GM21515 (cell line): ENCODE data around the gene CIAO2B.

Experiments
- ATAC-seq: cut with Tn5 transposase; IDR thresholded peaks from one replicate; pipeline ENCODE4 v1.9.1; 2021; ENCODE audit not compliant: unreplicated experiment

Gene CIAO2B

DNA sequence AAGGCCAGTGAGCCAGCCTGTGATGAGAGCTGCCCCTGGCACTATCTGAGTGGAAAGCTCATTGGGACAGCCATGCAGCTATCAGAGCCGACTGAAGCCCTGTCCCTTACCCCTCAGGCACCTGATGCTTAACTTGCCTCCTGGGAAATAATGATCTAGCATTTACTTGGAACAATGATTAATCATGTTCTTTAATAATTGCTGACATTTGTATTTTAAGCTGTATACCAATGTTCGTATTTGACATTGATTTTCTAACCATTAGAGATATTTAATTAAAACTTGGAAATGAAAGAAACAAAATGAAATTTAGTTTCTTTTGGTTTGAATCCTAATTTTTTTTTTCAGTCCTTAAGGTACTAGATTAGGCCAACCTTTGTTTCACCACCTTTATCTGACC, 43.4 kb downstream of the CIAO2B start:
- ATAC-seq: no peak

DNA sequence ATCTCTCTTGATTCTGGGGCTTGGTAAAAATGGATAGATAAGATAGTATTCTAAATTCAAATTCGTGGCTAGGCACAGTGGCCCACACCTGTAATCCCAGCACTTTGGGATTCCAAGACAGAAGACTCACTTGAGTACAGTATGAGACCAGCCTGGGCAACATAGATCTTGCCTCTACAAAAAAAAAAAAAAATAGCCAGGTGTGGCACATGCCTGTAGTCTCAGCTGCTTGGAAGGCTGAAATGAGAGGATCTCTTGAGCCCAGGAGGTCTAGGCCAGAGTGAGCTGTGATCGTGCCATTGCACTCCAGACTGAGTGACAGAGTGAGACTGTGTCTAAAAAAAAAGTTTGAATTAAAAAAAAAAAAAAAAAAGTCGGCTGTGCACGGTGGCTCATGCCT, 44.6 kb downstream of the CIAO2B start:
- no peak for ATAC-seq

DNA sequence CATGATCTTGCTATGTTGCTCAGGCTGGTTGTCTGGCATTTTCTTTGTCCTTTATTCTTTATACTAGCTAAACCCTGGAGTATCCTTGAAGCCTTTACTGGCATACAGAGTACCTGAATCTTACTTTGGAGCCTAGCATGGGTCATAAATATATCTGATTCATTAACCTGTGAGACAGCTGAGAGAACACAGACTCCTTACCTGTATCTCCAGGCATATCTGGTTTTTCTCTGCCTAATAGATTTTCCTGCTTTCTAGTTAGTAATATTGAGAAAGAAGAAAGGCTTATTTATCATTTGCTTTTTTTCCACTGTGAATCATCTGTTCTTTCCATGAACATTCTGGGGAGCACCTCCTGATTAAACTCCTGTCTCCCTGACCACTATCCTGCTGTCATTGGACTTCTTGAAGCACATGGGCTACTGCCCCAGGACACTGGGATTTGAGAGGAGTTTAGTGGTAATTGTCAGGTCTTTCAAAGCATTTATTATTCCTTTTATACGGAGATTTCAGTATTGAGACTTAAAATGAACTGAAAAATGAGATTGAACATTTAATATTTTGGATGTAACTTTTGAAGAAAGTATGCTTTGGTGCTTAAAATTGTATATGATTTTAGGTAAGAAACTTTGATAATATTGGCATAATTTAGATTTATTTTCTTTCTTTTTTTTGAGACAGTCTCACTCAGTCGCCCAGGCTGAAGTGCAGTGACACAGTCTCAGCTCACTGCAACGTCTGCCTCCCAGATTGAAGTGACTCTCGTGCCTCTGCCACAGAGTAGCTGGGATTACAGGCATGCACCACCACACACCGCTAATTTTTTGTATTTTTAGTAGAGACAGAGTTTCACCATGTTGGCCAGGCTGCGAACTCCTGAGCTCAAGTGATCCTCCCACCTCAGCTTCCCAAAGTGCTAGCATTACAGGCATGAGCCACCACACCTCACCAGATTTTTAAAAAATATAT, 45.3 kb downstream of the CIAO2B start:
- ATAC-seq: no peak

DNA sequence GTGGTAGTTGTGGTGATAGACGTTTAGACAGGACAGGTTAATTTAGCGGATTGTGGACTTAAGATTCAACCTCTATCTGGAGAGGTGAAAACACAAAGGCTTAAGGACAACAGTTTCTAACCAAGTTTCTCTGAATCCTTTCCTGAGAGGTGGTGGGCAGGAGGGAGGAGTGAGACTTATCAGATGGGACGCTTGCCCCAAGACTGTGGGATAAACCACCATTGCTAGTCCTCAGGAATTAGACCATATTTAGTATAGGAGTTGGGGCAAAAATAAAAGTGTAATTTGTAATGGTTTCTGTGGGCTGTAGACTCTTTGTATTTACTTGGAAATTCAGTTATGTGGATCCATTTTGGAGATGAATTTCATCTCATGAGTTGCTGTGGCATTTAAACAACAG, 47.3 kb downstream of the CIAO2B start:
- ATAC-seq: no peak

DNA sequence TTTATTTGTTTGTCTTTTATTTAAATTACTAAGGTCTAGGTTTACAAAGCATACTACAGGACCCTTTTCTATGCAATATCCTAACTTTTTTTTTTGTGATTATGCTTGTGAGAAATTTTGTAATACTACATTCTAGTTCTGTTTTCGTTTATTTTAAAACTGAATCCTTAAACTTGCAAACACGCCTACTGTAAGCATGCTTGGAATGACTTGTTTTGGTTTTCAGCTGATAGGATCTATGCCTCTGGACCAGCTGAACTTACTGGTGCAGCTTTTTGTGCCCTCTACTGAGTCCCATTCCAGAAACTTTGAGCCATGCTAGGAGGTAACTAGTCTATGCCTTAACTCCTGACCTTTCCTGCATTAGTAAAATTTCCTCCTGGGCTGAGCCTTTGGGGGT, 47.9 kb downstream of the CIAO2B start:
- ATAC-seq: no peak

DNA sequence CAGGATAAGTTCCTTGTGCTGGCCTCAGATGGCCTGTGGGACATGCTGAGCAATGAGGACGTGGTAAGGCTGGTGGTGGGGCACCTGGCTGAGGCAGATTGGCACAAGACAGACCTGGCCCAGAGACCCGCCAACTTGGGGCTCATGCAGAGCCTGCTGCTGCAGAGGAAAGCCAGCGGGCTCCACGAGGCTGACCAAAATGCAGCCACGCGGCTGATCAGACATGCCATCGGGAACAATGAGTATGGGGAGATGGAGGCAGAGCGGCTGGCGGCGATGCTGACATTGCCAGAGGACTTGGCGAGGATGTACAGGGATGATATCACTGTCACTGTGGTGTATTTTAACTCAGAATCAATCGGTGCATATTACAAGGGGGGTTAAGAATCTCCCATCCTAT, 48.7 kb downstream of the CIAO2B start:
- ATAC-seq: no peak

DNA sequence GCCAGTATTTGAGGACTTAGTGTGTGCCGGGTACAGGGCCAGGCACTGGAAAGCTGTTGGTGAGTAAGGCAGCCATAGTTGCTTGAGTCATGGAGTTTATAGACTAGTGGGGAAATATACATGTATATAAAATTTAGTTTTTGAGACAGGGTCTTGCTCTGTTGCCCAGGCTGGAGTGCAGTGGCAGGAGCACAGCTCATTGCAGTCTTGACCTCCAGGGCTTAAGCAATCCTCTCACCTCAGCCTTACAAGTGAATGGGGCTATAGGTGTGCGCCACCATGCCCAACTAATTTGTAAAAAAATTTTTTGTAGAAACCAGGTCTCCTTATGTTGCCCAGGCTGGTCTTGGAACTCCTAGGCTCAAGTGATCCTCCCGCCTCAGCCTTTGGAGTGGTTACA, 51.5 kb downstream of the CIAO2B start:
- no peak for ATAC-seq
